ENCODE data around the gene SPATA31C2.
A peak's percentile ranks its signal among the peaks of the same experiment; 100 is the strongest.

SPATA31C2 gene

DNA sequence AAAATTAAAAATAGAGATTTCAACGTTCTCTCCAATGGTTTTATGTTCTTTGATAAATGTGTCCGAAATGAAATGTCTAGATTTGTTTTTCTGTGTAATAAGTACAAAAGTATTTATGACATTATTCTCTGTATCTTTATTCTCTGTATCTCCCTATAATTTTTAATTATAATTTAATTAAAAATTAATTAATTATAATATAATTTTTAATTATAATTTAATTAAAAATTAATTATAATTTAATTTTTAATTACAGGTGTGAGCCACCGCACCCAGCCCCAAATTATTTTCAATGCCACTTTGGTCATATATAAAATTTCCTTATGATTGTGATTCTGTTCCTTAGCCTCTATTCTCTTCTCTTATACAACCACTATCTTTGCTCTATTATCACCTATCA, 28.2 kb downstream of the SPATA31C2 start:
- H3K36me3 ChIP-seq (ENCODE audit: insufficient read depth, low read length), result no peaks in the 10 kb centered on the region
- TF ChIP-seq, protein P1, sequence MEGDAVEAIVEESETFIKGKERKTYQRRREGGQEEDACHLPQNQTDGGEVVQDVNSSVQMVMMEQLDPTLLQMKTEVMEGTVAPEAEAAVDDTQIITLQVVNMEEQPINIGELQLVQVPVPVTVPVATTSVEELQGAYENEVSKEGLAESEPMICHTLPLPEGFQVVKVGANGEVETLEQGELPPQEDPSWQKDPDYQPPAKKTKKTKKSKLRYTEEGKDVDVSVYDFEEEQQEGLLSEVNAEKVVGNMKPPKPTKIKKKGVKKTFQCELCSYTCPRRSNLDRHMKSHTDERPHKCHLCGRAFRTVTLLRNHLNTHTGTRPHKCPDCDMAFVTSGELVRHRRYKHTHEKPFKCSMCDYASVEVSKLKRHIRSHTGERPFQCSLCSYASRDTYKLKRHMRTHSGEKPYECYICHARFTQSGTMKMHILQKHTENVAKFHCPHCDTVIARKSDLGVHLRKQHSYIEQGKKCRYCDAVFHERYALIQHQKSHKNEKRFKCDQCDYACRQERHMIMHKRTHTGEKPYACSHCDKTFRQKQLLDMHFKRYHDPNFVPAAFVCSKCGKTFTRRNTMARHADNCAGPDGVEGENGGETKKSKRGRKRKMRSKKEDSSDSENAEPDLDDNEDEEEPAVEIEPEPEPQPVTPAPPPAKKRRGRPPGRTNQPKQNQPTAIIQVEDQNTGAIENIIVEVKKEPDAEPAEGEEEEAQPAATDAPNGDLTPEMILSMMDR (IDR thresholded peaks at IDR 0.05; ENCODE audit: low read length), result no peak
- no peak for TF ChIP-seq EZH2 (IDR thresholded peaks at IDR 0.05; ENCODE audit: borderline replicate concordance, low read length)
- H3K4me3 ChIP-seq (ENCODE audit: low read depth, low read length, poor library complexity, severe bottlenecking), result no peak overlapping the region
- no peak overlapping the region for H2AFZ ChIP-seq (ENCODE audit: low read length)
- H3K27me3 ChIP-seq (ENCODE audit: insufficient read depth, low read length), result no peaks in the 10 kb centered on the region
- no peak overlapping the region for H3K4me2 ChIP-seq (ENCODE audit: low read length)
- no peaks in the 10 kb centered on the region for H3K79me2 ChIP-seq (ENCODE audit: insufficient read depth, low read length)
- H3K27ac ChIP-seq (ENCODE audit: low read depth, low read length, poor library complexity, severe bottlenecking), result no peak overlapping the region
- H3K9me2 ChIP-seq (ENCODE audit: low read depth, low read length), result no peaks in the 10 kb centered on the region
- no peak overlapping the region for H3K9ac ChIP-seq (ENCODE audit: low read length)
- no peaks in the 10 kb centered on the region for H3K4me1 ChIP-seq (ENCODE audit: insufficient read depth, low read length, severe bottlenecking)
- no peaks in the 10 kb centered on the region for H4K20me1 ChIP-seq (ENCODE audit: insufficient read depth, low read length)
- H3K9me3 ChIP-seq (ENCODE audit: low read length), result no peaks in the 10 kb centered on the region; the same call in 1 of the 2 replicates
- H3F3A ChIP-seq (ENCODE audit: insufficient read depth, low read length), result no peaks in the 10 kb centered on the region

- Histone ChIP-seq H3K4me2 (ENCODE audit: low read length) (no peak overlapping the region), H3K27me3 (ENCODE audit: insufficient read depth, low read length) (no peaks in the 10 kb centered on the region), H3K9me2 (ENCODE audit: low read depth, low read length) (no peaks in the 10 kb centered on the region), H3F3A (ENCODE audit: insufficient read depth, low read length) (no peaks in the 10 kb centered on the region), H3K79me2 (ENCODE audit: insufficient read depth, low read length) (no peaks in the 10 kb centered on the region), H3K9me3 (ENCODE audit: low read length) (no peaks in the 10 kb centered on the region; the same call in 1 of the 2 replicates), H3K9ac (ENCODE audit: low read length) (no peak overlapping the region), H3K36me3 (ENCODE audit: insufficient read depth, low read length) (no peaks in the 10 kb centered on the region), H3K27ac (ENCODE audit: low read depth, low read length, poor library complexity, severe bottlenecking) (no peak overlapping the region), H3K4me3 (ENCODE audit: low read depth, low read length, poor library complexity, severe bottlenecking) (no peak overlapping the region), H4K20me1 (ENCODE audit: insufficient read depth, low read length) (no peaks in the 10 kb centered on the region), H3K4me1 (ENCODE audit: insufficient read depth, low read length, severe bottlenecking) (no peaks in the 10 kb centered on the region), H2AFZ (ENCODE audit: low read length) (no peak overlapping the region)
- TF ChIP-seq, protein P1 (IDR thresholded peaks at IDR 0.05; ENCODE audit: low read length), result no peak
- no peak for TF ChIP-seq EZH2 (IDR thresholded peaks at IDR 0.05; ENCODE audit: borderline replicate concordance, low read length)
These were observed 29.5 kb downstream of the SPATA31C2 start for GRCh38 chr9:88108779-88109178.

- Histone ChIP-seq H3K4me1 (ENCODE audit: insufficient read depth, low read length, severe bottlenecking) (no peaks in the 10 kb centered on the region), H3F3A (ENCODE audit: insufficient read depth, low read length) (no peaks in the 10 kb centered on the region), H4K20me1 (ENCODE audit: insufficient read depth, low read length) (no peaks in the 10 kb centered on the region), H3K9me2 (ENCODE audit: low read depth, low read length) (no peaks in the 10 kb centered on the region), H3K4me2 (ENCODE audit: low read length) (no peak overlapping the region), H3K4me3 (ENCODE audit: low read depth, low read length, poor library complexity, severe bottlenecking) (no peak overlapping the region), H3K9me3 (ENCODE audit: low read length) (no peaks in the 10 kb centered on the region; the same call in 1 of the 2 replicates), H2AFZ (ENCODE audit: low read length) (no peak overlapping the region), H3K36me3 (ENCODE audit: insufficient read depth, low read length) (no peaks in the 10 kb centered on the region), H3K79me2 (ENCODE audit: insufficient read depth, low read length) (no peaks in the 10 kb centered on the region), H3K27ac (ENCODE audit: low read depth, low read length, poor library complexity, severe bottlenecking) (no peak overlapping the region), H3K9ac (ENCODE audit: low read length) (no peak overlapping the region), H3K27me3 (ENCODE audit: insufficient read depth, low read length) (no peaks in the 10 kb centered on the region)
- TF ChIP-seq, protein P1 (IDR thresholded peaks at IDR 0.05; ENCODE audit: low read length), result peak; percentile 39; the same call in 1 of the 2 replicates
- no peak for TF ChIP-seq EZH2 (IDR thresholded peaks at IDR 0.05; ENCODE audit: borderline replicate concordance, low read length)
These were observed 31.8 kb downstream of the SPATA31C2 start for GRCh38 chr9:88106492-88106891.
